Stomach (tissue), 4 donors: ENCODE data around the gene RUNX1.

Experiments used
- POLR2A ChIP-seq, 4 donors: fragments of 450-650 bp; IDR thresholded peaks; one replicate each; pipeline ENCODE4 v1.6.1; 2016; ENCODE audit warnings: antibody characterized with exemption in 4 of 4, control low read depth in 2 of 4, mild to moderate bottlenecking in 1 of 4, moderate library complexity in 1 of 4
- POLR2AphosphoS5 ChIP-seq, 3 donors: sonication (generic); formaldehyde crosslinking; IDR thresholded peaks; one replicate each; pipeline ENCODE4 v1.6.1; 2016; ENCODE audit warnings: antibody characterized with exemption in 3 of 3
- TF ChIP-seq, protein P1 (sequence below), 7 experiments: fragments of 450-650 bp in 4 of 7; fragments of 200-600 bp in 3 of 7; sonication (generic) in 3 of 7; IDR thresholded peaks; one replicate each; pipeline ENCODE4 v1.5.1; 2016 to 2019; ENCODE audit warnings: antibody characterized with exemption in 7 of 7, control low read depth in 2 of 7, mild to moderate bottlenecking in 1 of 7

DNA sequence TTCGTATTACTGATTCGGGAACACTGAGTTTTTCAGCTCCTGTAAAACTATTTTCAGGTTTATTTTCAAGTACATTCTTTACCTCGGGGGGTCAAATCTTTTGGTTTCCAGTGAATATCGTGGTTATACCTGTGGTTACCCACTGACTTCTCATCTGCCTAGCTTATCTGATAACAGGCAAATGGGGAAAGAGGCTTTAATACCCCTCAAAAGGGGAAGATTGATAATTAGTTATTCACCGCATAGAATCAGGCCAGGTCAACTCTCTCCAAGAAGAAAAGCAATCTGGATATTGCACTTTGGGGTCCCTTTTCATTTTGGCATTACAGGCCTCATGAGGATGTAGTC, 23.0 kb downstream of the RUNX1 start:
- TF ChIP-seq POLR2A (IDR thresholded peaks at IDR 0.05) (no peak), POLR2AphosphoS5 (IDR thresholded peaks at IDR 0.05) (no peak)
- TF ChIP-seq, protein P1, sequence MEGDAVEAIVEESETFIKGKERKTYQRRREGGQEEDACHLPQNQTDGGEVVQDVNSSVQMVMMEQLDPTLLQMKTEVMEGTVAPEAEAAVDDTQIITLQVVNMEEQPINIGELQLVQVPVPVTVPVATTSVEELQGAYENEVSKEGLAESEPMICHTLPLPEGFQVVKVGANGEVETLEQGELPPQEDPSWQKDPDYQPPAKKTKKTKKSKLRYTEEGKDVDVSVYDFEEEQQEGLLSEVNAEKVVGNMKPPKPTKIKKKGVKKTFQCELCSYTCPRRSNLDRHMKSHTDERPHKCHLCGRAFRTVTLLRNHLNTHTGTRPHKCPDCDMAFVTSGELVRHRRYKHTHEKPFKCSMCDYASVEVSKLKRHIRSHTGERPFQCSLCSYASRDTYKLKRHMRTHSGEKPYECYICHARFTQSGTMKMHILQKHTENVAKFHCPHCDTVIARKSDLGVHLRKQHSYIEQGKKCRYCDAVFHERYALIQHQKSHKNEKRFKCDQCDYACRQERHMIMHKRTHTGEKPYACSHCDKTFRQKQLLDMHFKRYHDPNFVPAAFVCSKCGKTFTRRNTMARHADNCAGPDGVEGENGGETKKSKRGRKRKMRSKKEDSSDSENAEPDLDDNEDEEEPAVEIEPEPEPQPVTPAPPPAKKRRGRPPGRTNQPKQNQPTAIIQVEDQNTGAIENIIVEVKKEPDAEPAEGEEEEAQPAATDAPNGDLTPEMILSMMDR (IDR thresholded peaks at IDR 0.05), result no peak
